Stimulated activated CD4-positive, alpha-beta T cell treated with anti-CD3 and anti-CD28 coated beads, Interleukin-2, amount 100 ng/mL, for 4 hours (primary cell): ENCODE measurements around the gene CBS.
"Not testable (repeated sequence)": the region's sequence is repeated elsewhere in the genome, so short reads cannot be mapped to it uniquely, and the experiment has no call there.

Experiments used
- DNase-seq: peaks from one replicate; pipeline ENCODE4 v3.0.0-alpha.2; 2020; ENCODE audit warnings: low read depth

Gene CBS

DNA sequence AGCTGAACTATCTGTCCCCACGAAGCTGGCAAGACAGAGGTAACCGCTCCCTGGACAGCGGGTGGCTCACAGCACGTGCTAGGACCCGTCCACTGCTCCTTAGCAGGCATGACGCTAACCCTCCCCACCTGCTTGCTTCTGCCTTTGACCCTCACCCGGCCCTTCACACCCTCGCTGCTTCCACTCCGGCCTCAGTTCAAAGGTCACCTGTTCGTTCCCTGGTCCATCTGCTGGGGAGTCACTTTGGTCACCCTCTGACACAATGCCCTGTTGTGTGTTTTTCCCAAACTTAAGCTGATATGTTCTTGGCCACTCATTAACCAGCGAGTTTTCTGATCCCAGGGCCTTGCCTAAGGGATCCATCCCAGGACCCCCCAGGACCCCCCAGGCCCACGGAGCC is 7.6 kb downstream of the CBS start:
- not testable (repeated sequence) for DNase-seq

DNA sequence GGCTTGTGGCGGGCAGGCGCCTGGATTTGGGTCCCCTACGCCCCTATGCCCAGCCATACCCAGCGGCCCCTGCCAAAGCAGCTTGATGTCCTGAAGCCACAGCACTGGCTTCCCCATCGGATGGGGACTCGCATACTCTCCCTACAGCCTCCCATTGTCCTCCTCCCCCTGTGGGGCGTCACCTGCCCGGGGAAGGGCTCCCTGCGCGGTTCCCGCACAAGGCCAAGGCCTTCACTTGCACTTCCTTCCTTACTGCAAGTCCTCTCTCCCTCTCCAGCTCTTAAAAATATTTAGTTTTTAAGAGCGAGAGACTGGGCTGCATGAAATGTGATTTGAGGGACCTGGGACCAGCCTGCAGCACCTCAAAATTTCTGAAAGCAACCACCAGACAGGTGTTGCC is 8.9 kb downstream of the CBS start:
- not testable (repeated sequence) for DNase-seq

DNA sequence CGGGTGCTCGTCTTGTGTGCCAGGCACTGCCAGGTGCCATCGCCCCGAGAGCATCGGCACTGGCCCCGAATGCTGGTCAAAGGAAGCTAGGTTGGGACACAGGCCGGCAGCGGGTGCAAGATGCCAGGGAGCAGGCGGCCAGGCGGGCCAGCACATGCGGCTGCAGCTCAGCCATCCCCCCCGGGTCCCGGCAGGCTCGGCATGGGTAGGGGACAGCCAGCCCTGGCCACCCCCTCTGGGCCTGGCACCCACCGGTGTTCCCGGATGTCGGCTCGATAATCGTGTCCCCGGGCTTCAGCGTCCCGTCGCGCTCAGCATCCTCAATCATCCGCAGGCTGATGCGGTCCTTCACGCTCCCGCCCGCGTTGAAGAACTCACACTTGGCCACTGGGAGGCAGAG is 9.6 kb downstream of the CBS start:
- not testable (repeated sequence) for DNase-seq

DNA sequence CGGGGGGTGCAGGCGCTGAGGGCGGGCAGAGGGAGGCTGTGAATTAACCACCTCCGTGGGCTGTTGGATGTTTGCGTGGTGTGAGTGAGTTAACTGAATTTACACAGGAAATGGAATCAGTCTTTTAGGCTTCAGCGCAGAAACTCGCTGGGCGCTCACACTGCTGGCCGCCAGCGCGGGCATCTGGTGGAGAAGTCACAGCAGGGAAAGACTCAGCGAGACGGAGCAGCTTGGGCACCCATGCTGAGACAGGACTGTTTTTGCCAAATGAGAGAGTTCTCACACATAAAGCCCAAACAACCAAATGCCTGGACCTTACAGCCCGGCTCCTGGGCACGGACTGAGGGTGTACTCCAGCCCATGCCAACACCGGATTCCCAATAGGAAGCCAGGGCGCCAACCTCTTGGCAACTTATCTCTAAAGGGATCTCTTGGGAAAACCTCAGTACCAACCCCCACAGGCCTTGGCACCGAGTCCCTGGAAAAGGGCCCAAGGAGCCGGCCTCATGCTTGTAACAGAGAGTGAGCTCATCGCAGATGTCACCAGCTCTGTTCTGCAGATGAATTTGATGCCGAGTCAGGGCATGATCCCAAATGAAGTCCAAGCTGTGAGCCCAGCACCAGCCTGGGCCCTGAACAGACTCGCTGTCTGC is 11.2 kb downstream of the CBS start:
- DNase-seq: not testable (repeated sequence)

DNA sequence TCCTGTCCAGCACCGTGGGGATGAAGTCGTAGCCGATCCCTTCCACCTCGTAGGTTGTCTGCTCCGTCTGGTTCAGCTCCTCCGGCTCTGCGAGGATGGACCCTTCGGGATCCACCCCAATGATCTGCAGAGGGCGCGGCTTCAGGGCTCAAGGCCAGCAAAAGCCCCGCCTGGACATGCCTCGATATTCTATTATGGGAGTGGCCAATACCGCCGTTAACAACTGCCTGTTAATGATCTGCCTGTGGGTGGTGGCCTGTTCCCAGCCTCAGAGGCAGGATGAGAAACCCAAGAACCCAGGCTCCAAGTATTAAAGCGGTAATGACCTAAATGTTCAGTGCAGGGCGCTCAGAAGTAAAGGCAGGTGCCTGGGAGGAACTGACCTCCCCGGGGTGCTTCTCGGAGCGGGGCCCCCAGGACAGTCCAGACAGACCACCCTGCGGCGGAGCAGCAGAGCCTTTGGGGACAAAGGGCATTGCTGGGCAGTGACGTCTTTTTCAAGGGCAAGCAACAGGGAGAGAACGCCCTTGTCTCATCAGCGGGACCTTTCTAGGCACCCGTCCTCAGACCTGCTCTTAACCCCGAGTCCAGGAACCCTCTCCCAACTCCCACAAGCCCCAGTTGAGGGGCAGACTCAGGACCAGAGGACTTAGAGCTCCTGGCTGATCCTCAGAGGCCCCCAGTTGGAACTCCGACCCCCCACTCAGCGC is 12.5 kb downstream of the CBS start:
- not testable (repeated sequence) for DNase-seq

DNA sequence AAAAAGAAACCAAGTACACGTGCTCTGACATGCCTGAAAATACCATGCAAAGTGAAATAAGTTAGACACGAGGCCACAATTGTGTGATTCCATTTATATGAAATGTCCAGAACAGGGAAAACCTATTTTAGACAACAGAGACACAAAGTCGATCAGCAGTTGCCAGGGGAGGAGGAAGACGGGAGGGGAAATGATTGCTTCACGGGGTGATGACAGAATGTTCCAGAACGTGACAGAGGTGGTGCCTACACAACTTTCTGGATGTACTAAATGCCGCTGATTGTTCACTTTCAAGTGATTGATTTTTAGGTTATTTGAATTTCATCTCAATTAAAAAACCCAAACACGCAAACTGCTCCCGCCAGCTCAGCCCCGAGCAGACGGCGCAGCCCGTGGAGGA is 22.5 kb downstream of the CBS start:
- DNase-seq: not testable (repeated sequence)

DNA sequence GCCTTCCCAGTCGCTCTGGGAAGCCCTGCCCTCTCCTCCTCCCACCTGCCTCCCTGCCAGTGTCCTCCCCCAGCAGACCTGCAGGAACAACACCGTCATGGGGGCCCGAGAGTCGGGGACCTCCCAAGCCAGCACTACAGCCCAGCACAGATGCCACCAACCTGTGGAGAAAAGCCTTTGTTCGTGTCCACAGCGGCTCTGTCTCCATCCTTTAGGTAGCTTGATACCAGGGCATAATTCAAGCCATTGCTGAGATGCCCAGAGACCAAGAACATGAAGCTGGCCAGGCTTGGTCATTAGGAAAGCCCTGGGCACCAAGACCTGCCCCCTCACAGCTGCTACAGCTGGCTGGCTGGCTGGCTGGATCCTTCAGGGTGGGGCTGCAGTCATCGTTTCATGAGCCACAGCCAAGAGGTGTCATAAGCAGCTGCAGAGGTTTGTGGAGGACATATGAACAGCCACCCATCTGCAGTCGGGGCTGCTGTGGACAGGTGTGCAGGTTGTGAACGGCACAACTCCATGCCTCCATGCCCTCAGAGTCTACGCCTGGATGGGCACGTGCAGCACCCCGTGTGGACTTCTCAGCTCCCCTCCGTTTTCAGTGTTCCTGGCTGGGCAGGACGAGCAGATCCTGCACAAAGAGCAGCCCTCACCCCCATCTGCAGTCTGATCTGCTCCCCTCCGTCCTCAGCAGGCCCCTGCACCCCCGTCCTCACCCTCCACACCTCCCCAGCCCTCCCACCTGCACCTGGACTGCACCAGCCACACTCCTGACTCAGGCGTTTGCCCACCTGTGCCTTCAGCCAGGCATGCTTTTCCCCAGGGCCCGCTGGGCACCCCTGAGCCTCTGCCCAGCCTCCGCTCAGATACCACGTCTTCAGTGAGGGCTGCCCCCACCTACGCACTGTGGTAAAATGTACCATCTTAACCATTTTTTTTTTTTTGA is 29.5 kb downstream of the CBS start:
- DNase-seq: not testable (repeated sequence)

DNA sequence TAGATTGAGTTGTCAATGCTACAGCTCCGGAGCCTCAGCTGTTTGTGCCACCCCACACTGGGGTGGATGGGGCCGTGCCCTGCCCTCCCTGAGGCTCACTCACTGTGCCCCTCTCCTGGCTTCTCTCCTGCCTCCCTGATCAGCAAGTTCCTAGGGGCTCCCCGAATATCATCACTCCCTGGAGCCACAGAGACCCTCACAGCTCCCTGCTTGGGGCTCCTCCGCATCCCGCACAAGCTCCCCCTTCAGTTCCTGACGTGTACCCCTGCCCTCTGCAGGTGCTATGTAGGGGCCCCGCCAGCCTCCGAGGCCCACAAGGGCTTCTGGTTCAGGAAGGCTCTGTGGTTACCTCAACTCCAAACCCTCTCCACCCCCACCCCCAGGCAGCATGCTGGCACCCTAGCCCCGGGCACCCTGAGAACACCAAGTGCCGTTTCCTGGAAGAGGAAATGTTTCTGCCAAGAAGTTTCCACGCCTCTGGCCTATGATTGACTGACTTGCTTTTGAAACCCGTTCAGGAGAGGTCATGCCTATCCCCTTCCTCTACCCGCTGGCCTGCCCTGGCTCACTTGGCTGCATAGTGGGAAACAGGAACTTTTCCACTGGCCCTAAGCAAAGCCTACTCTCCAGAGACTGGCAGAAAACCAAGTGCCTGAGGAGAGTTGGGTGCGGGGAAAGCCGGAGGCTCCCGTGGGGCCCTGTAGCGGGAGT is 30.3 kb downstream of the CBS start:
- not testable (repeated sequence) for DNase-seq

DNA sequence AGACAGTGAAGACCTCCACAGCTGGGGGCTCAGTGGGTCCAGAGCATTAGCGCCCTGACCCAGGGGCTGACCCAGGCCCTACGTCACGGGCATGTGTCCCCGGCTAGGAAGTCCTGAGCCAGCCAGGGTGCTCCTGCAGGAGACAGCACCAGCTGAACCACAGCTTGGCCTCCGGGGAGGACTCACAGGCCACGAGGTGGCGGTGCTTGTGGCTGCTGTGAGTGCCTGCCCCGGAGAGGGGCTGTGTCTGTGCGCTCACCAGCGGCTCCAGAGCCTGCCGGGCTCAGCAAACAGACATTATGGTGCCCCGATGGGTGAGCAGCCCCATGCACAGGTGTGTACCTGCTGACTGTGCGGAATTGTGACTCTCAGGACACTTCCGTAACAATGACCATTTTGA is 31.1 kb downstream of the CBS start:
- not testable (repeated sequence) for DNase-seq

DNA sequence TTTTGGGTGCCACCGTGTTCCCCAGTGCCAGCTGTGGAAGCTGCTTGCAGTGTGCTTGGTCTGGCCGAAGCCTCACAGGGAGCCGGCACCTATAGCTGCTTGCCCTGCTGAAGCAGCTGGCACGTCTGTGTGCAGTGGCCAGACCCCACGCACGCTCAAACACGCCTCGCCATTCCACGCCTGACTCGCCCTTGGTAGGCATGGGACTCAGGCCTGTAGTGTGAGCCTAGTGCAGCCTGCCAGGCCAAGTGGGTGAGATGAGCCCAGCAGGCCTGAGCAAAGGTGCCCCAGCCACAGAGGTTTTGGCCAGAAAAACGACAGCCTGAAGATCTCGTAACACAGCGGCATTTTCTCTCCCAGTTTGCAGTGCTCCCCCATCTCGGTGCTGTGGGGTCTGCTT is 32.3 kb downstream of the CBS start:
- DNase-seq: not testable (repeated sequence)

DNA sequence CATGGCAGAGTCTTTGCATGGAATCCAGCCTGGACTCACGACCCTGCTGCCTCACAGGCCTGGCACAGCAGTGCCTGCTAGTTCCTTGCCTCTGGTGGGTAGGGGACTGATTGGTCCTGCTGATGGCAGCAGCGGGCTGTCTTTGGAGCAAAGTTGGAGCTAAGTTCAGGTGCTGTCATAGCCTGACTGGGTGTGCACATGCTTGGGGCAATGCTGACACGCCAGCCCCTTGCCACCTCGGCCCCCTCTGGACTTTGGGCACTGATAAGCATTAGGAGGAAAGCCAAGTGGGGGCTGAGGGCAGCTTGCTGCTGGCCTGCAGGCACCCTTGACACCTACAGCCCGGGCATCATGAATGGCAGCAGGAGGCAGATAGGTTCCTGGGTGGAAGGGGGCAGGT is 33.5 kb downstream of the CBS start:
- DNase-seq: not testable (repeated sequence)

DNA sequence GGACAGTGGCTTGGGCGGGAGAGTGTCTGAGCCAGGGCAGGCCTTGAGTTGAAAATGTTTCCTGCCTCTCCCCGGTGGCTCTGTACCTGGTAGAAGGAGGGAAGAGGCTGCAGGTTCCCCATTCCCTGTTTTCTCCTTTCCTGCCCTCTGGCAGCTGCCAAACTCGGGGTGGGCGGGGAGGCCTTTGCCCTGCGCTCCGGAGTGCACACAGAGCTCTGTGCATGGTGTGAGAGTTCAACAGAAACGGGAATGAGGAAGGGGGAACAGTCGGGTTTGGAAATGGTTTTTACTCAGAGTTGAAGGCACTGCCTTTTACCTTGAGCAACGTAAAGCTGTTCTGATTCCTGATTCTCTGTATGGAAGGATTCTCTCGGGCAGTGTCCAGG is 37.0 kb downstream of the CBS start:
- DNase-seq: not testable (repeated sequence)

DNA sequence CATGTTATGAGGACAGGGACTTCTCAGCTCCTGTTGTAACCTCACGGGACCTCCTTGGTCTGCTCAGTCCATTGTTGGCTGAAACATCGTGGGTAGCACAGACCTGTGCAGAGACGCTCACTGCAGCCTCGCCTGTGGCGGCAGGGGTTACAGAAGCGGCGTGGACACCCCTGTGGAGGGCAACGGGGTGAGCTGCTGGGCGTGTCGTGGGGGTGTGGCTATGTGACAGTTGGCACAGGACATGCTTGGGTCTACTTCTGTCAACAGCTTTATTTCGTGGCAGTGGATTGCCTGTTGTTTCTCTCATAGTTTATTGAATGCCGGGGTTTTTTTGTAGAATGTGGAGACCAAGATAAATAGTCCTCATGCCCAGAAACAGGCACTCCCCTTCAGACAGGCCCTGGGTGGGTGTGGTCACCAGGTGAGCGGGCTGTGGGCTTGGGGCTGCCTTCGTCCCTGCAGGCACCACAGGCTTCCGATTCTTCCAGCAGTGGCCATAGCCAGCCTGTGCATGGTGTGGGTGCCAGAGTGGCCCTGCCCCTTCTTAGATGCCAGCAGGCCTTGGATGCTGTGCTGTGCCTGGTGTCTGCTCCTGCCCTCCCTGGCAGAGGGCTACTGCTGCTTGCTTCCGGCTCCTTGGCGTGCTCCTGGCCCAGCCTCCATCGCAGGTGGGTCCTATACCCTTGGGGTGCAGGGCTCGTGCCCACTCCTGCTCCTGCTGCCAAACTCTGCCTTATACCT is 37.5 kb downstream of the CBS start:
- not testable (repeated sequence) for DNase-seq

DNA sequence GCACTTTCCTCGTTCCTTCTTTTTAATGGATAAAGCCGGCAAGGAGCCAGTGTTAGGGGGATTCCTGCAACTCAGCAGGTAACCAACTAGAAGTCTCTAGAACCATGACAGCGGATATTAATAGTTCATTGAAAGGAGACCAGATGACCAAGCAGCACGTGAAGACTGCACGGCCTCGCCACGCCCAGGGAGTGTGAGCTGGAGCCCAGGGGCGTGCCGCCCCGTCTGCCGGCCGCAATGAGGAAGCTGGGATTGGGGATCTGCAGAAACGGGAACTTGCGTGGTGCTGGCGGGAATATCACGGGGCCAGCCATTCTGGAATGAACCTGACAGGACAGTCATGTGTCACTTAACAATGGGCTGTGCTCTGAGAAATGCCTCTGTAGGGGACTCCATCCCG is 38.7 kb downstream of the CBS start:
- not testable (repeated sequence) for DNase-seq

DNA sequence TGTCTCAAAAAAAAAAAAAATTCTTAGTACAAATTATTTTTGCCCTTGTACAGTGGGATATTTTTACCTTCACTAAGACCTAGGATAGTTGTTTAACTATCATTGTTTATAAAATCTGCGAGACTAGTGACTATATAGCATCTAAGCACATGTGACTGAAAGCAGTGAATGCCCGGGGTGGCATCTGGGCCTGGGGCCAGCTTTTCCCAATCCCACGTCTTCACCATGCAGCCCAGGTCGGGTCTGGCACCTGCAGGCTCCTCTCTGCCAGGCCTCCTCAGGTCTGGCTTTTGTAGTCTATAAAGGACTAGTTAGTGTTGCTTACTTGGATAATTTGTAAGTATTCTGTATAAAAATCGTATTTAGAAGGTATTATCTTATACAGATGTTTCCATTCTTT is 40.8 kb downstream of the CBS start:
- no peak for DNase-seq

DNA sequence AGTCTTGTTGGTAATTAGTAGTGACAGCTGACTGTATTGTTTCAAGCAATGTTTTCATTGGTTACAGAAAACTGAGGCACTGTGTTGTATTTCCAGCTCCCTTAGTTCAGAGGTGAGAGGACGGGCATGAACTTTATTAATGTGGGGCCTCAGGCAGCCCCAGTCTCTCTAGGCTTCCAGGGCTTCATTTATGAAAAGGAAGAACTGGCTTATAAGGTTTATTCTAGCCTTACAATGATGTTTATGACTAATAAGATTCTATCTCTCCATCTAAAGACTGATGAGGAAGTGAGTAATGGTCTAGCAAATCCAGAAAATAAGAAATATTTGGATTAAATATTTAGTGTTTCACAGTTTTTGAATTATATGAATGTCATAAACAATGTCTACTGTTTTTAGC is 41.5 kb downstream of the CBS start:
- DNase-seq: no peak

DNA sequence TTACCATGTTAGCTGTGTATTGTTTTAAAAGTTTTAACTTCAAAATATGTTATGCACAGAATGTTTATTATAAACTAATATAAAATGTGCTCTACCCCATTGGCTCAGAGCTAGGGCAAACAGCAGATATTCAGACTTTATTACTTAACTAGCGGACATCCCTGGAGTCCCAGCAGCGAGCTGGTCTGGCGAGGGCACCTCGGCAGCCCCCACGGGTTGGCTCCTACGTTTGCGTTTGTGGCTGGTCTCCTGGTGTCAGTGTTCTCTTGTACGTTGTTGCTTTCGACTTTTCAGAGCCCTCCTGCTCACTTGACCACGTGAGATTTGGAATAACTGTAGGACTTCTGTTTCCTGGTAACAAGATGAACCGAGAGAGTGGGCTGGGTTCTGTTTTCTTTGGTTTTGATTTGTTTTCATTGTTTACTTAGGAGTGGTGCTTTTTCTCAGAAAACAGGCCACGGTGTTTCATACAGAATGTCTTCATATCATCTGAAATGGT is 44.5 kb downstream of the CBS start:
- DNase-seq: no peak

DNA sequence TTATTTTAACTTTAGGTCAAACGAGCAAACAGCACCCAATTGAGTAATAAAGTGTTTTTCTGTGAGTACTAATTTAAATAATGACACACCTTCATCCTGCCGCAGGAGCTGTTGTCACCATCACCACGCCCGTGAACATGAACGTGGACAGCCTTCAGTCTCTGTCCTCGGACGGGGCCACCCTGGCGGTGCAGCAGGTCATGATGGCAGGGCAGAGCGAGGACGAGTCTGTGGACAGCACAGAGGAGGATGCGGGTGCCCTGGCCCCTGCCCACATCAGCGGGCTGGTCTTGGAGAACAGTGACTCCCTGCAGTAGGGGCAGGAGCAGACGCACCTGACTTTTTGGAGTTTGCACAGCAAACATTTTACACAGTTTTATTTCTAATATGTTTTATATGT is 45.9 kb downstream of the CBS start:
- no peak for DNase-seq

DNA sequence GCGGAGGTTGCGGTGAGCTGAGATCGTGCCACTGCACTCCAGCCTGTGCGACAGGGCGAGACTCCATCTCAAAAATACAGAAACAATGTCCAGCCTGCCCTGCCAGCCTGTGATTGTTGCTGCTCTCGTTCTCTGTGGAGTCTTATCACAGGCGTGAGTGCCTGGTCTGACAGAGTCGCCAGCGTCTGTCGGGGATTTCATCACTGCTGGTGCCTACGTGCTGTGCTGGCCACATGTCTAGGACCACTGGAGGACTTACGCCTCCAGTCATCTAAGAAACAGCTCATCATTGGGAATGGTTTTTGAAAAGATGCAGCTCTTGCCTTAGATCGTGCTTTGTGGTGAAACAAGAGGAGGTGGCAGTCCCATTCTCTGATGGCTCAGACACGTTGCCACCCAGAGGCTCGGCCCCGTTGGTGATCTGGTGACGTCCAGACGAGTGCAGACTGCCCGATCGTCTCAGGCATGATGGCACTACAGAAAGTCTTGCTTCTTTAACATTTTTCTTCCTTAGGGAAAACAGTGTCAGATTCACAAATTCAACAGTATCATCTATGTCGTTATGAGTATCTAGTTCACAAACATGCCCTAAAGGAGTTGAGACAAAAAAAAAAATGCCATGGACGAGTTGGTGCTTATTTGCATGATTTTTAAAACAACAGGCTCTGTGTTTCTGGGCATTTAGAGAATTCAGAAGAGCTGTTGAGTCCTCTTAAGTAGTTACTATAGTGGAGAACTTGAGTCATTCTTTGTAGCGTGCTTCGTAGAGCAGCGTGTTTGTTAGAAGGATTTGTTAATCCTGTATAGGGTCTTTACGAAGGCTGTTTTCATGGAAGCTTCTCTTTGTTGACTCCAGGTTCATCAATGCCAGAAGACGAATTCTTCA is 47.5 kb downstream of the CBS start:
- DNase-seq: no peak

DNA sequence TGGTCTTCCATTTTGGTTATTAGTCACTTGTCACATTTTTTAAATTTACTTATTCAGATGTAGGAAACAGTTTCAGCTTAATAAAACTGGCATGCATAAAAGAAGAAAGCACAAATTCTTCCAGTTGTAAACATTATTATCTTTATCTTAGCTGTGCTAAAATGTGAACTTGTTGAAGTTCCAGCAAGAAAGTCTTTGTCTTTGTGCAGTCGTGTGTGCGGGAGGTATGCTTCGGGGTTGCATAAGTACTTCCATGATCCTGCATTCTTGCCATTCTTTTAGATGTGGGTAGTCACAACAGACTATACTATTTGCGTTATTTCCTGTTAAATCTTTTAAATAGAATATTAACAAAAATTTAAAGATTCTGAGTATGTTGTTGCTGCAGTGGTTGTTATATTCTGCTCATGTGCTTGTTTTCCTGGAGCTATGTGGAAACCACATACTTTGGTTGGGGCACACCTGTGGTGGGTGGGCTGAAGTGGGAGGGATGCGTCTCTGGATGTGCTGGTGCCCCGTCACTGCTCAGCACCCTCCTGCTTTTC is 49.9 kb downstream of the CBS start:
- no peak for DNase-seq
